Cerebellar nuclear complex (tissue), 1 donor: ENCODE data around the gene PDGFA.

Source experiments
- DNase-seq, 2 experiments: peaks; one replicate each; lab custom pipeline; 2025; lab: John Stamatoyannopoulos, UW

Gene PDGFA

GRCh38 chr7:491292-491957, 28.2 kb downstream of the PDGFA start:
- DNase-seq = no peak

- no peak for DNase-seq
Observed at GRCh38 chr7:490461-491291, 29.0 kb downstream of the PDGFA start.

GRCh38 chr7:489876-490275, 29.8 kb downstream of the PDGFA start:
- no peak for DNase-seq

GRCh38 chr7:486216-486743, 33.4 kb downstream of the PDGFA start:
- no peak for DNase-seq

- DNase-seq = no peak
Observed at GRCh38 chr7:485188-486081, 34.2 kb downstream of the PDGFA start.

GRCh38 chr7:484356-485101, 35.1 kb downstream of the PDGFA start:
- DNase-seq = no peak

GRCh38 chr7:483656-484355, 35.8 kb downstream of the PDGFA start:
- DNase-seq = no peak

GRCh38 chr7:482521-483083, 37.0 kb downstream of the PDGFA start:
- DNase-seq = no peak

- DNase-seq = no peak
Observed at GRCh38 chr7:481219-481930, 38.3 kb downstream of the PDGFA start.

GRCh38 chr7:480531-481218, 39.0 kb downstream of the PDGFA start:
- DNase-seq = no peak

GRCh38 chr7:479948-480499, 39.6 kb downstream of the PDGFA start:
- no peak for DNase-seq

GRCh38 chr7:479115-479947, 40.3 kb downstream of the PDGFA start:
- DNase-seq = no peak

GRCh38 chr7:477626-478220, 41.9 kb downstream of the PDGFA start:
- DNase-seq = no peak

- no peak for DNase-seq
Observed at GRCh38 chr7:476736-477360, 42.8 kb downstream of the PDGFA start.

- no peak for DNase-seq
Observed at GRCh38 chr7:475951-476441, 43.6 kb downstream of the PDGFA start.

- DNase-seq = no peak
Observed at GRCh38 chr7:475425-475728, 44.3 kb downstream of the PDGFA start.
